ENCODE results near the gene SLC5A2. TPM values are rescaled to one million over a fixed set of nuclear protein-coding genes. Genes with fewer than 3 reads are reported as not detected.
A peak's percentile ranks its signal among the peaks of the same experiment; 100 is the strongest.

SLC5A2 gene
- total RNA-seq, 2 experiments from 2014 or later = not detected

GRCh38 chr16:31487071-31487719 lies 4.3 kb downstream of the SLC5A2 start:
- H3K4me1 Mint-ChIP-seq = peaks cover 5% of the 10 kb centered on the region
- H3K9me3 Mint-ChIP-seq (ENCODE audit: low read depth) = no peaks in the 10 kb centered on the region
- ATAC-seq = no peak
- peak overlapping the region; percentile 80 for H3K4me3 Mint-ChIP-seq
- CTCF ChIA-PET = interaction anchor here (0.8 to 2.4 kb wide), 3 partner anchors 10 to 27 kb away, joined by 3 to 6 read pairs (median 6); no protein-coding TSS in a partner anchor
- H3K27me3 Mint-ChIP-seq = peaks cover 28% of the 10 kb centered on the region
- H3K36me3 Mint-ChIP-seq = peaks cover 1% of the 10 kb centered on the region
- no peak overlapping the region for H3K27ac Mint-ChIP-seq
- no peak for DNase-seq

DNA sequence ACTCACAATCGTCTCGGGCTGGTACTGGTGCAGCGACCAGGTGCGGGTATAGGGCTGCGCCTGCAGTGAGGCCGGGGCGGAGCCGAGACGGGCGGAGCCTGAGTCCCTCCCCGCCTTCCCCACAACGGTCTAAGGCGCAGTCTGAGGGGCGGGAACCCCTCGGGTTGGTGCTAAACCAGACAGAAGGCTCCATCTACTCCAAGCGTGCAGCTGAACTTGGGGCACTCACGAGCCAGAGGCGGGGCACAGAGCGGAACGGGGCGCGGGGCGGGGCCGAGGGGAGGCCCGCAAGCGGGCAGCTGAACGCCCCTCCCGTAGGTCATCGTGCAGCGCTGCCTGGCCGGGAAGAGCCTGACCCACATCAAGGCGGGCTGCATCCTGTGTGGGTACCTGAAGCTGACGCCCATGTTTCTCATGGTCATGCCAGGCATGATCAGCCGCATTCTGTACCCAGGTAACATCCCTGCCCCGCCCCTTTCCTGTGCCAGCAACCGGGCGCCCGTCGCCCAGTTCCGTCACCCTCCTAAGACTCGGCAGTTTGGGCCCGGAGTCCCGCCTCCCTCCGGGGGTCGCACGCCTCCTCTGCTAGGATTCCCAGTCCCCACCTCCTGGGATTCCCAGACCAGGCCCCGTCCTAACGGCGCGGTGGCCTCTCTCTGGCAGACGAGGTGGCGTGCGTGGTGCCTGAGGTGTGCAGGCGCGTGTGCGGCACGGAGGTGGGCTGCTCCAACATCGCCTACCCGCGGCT lies 5.0 kb downstream of the SLC5A2 start:
- peaks cover 1% of the 10 kb centered on the region for H3K36me3 Mint-ChIP-seq
- H3K4me1 Mint-ChIP-seq = peaks cover 5% of the 10 kb centered on the region
- no peaks in the 10 kb centered on the region for H3K9me3 Mint-ChIP-seq (ENCODE audit: low read depth)
- no peak overlapping the region for H3K27ac Mint-ChIP-seq
- ATAC-seq (peak; percentile 93), DNase-seq (peak; percentile 70)
- peaks cover 24% of the 10 kb centered on the region for H3K27me3 Mint-ChIP-seq
- CTCF ChIA-PET = interaction anchor here (0.8 to 1.8 kb wide), 3 partner anchors 9 to 27 kb away, joined by 3 to 6 read pairs (median 4); no protein-coding TSS in a partner anchor
- peak overlapping the region; percentile 80 for H3K4me3 Mint-ChIP-seq

GRCh38 chr16:31488468-31489297 lies 5.8 kb downstream of the SLC5A2 start:
- DNase-seq = no peak

DNA sequence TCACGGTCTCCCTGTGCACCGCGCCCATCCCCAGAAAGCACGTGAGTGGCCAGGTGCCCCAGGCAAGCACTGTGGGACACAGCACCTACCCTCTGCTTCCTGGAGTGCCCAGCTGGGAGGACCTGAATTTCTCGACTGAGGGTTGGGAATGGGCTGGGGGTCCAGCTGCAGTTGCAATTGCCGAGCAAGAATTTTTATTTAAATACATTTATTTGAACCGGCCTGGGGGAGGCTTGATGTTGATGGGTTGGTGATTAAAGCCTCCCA lies 6.3 kb downstream of the SLC5A2 start:
- no peak overlapping the region for H3K27ac Mint-ChIP-seq
- H3K4me1 Mint-ChIP-seq = peaks cover 5% of the 10 kb centered on the region
- peaks cover 1% of the 10 kb centered on the region for H3K36me3 Mint-ChIP-seq
- no peak for DNase-seq
- no peak overlapping the region for H3K4me3 Mint-ChIP-seq
- H3K27me3 Mint-ChIP-seq = peaks cover 24% of the 10 kb centered on the region
- CTCF ChIA-PET = interaction anchor here (1.8 kb wide), 1 partner anchor 11 kb away, joined by 4 read pairs; no protein-coding TSS in a partner anchor
- ATAC-seq = no peak
- H3K9me3 Mint-ChIP-seq (ENCODE audit: low read depth) = no peaks in the 10 kb centered on the region

More at GRCh38 chr16:31488468-31489297, 5.8 kb downstream of the SLC5A2 start:
- Mint-ChIP-seq H3K4me1 (peaks cover 5% of the 10 kb centered on the region), H3K4me3 (no peak overlapping the region), H3K27me3 (peaks cover 24% of the 10 kb centered on the region), H3K27ac (no peak overlapping the region), H3K36me3 (peaks cover 1% of the 10 kb centered on the region), H3K9me3 (ENCODE audit: low read depth) (no peaks in the 10 kb centered on the region)
- ATAC-seq = no peak
- CTCF ChIA-PET = interaction anchor here (1.8 kb wide), 1 partner anchor 10 kb away, joined by 4 read pairs; no protein-coding TSS in a partner anchor

GRCh38 chr16:31489616-31490584 lies 7.0 kb downstream of the SLC5A2 start:
- peak; percentile 39 for DNase-seq
- CTCF ChIA-PET = interaction anchor here (1.8 kb wide), 1 partner anchor 12 kb away, joined by 4 read pairs; no protein-coding TSS in a partner anchor
- no peak overlapping the region for H3K27ac Mint-ChIP-seq

GRCh38 chr16:31491778-31492418 lies 9.0 kb downstream of the SLC5A2 start:
- no peak overlapping the region for H3K4me3 Mint-ChIP-seq
- ATAC-seq (no peak), DNase-seq (no peak)
- no peak overlapping the region for H3K27ac Mint-ChIP-seq
- H3K4me1 Mint-ChIP-seq = peaks cover 5% of the 10 kb centered on the region
- peaks cover 1% of the 10 kb centered on the region for H3K36me3 Mint-ChIP-seq
- no peaks in the 10 kb centered on the region for H3K9me3 Mint-ChIP-seq (ENCODE audit: low read depth)
- H3K27me3 Mint-ChIP-seq = peaks cover 8% of the 10 kb centered on the region
- CTCF ChIA-PET = no interaction called here

More at GRCh38 chr16:31489616-31490584, 7.0 kb downstream of the SLC5A2 start:
- no peaks in the 10 kb centered on the region for H3K9me3 Mint-ChIP-seq (ENCODE audit: low read depth)
- H3K4me3 Mint-ChIP-seq = peak overlapping the region; percentile 12
- H3K36me3 Mint-ChIP-seq = peaks cover 1% of the 10 kb centered on the region
- H3K27me3 Mint-ChIP-seq = peaks cover 22% of the 10 kb centered on the region
- H3K4me1 Mint-ChIP-seq = peaks cover 5% of the 10 kb centered on the region
- no peak for ATAC-seq

- no peak for DNase-seq
- Mint-ChIP-seq H3K27me3 (no peaks in the 10 kb centered on the region), H3K27ac (no peak overlapping the region), H3K36me3 (peaks cover 1% of the 10 kb centered on the region), H3K4me3 (no peak overlapping the region), H3K4me1 (no peaks in the 10 kb centered on the region), H3K9me3 (ENCODE audit: low read depth) (no peaks in the 10 kb centered on the region)
- CTCF ChIA-PET = no interaction called here
- ATAC-seq = no peak
These were observed 10.7 kb downstream of the SLC5A2 start for GRCh38 chr16:31493506-31494125.

GRCh38 chr16:31496670-31497069 lies 13.7 kb downstream of the SLC5A2 start:
- Mint-ChIP-seq H3K27me3 (no peaks in the 10 kb centered on the region), H3K4me3 (no peak overlapping the region), H3K9me3 (ENCODE audit: low read depth) (no peaks in the 10 kb centered on the region), H3K27ac (no peak overlapping the region), H3K36me3 (no peaks in the 10 kb centered on the region), H3K4me1 (no peaks in the 10 kb centered on the region)
- DNase-seq (no peak), ATAC-seq (no peak)
- CTCF ChIA-PET = no interaction called here

DNA sequence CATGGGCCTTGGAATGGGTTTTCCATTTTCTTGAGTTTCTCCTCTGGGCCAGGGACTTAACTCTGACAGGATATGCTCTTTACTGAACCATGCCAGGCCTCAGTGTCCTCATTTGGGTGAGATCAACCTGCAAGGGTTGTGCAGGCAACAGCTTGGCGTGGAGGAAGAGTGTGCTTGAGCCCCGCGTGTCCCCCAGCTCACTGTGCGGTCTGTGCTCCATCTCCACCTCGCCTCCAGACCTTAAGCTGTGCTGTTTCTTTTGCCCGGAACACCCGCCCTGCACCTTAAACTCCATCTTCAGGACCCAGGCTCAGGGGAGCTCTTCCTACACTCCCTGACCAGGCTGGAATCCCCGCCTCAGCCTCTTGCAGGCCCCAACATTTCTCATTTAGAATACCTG lies 15.6 kb downstream of the SLC5A2 start:
- H3K27me3 Mint-ChIP-seq = no peaks in the 10 kb centered on the region
- H3K4me1 Mint-ChIP-seq = no peaks in the 10 kb centered on the region
- no peak overlapping the region for H3K27ac Mint-ChIP-seq
- ATAC-seq = no peak
- no peaks in the 10 kb centered on the region for H3K36me3 Mint-ChIP-seq
- H3K9me3 Mint-ChIP-seq (ENCODE audit: low read depth) = no peaks in the 10 kb centered on the region
- CTCF ChIA-PET = no interaction called here
- no peak for DNase-seq
- H3K4me3 Mint-ChIP-seq = no peak overlapping the region

DNA sequence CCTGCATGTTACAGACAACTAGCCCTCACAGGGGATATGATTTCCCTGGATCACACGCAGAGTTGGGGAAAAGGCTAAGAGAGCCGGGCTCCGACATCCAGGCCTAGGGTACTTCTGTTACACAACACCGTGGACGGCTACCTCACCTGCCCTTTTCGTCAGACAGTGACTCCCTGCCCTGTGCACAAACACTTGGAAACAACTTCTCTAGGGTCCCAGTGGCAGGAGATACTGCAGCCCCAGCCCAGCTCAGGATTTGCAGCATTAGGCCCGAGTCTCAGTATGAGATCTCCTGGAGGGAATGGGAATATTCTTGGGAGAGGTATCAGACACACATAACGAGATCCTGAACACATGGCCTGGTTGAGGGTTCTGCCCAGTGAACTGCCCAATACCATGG lies 17.0 kb downstream of the SLC5A2 start:
- Mint-ChIP-seq H3K36me3 (peaks cover 2% of the 10 kb centered on the region), H3K4me3 (no peak overlapping the region), H3K27ac (no peak overlapping the region), H3K27me3 (no peaks in the 10 kb centered on the region), H3K4me1 (peaks cover 8% of the 10 kb centered on the region), H3K9me3 (ENCODE audit: low read depth) (no peaks in the 10 kb centered on the region)
- ATAC-seq (no peak), DNase-seq (no peak)
- CTCF ChIA-PET = no interaction called here

GRCh38 chr16:31501226-31501965 lies 18.5 kb downstream of the SLC5A2 start:
- CTCF ChIA-PET = interaction anchor here (0.6 kb wide), 1 partner anchor 26 kb away, joined by 3 read pairs; no protein-coding TSS in a partner anchor
- no peak overlapping the region for H3K27ac Mint-ChIP-seq
- peaks cover 9% of the 10 kb centered on the region for H3K36me3 Mint-ChIP-seq
- H3K9me3 Mint-ChIP-seq (ENCODE audit: low read depth) = no peaks in the 10 kb centered on the region
- H3K4me3 Mint-ChIP-seq = no peak overlapping the region
- H3K4me1 Mint-ChIP-seq = peaks cover 21% of the 10 kb centered on the region
- ATAC-seq (no peak), DNase-seq (no peak)
- no peaks in the 10 kb centered on the region for H3K27me3 Mint-ChIP-seq

All from activated CD8-positive, alpha-beta memory T cell treated with anti-CD3 and anti-CD28 coated beads, Interleukin-2, amount 10 ng/mL, durations not matched to agents 7 days and 5 days (primary cell).